H1 (cell line): ENCODE results near the gene STK32A. TPM values are rescaled to one million over a fixed set of nuclear protein-coding genes. Genes with fewer than 3 reads are reported as not detected.

Source experiments
- TAF1 ChIP-seq: IDR thresholded peaks from 2 replicates; pipeline ENCODE4 v1.6.1; 2011; ENCODE audit warnings: mild to moderate bottlenecking, low read depth, low read length
- YY1 ChIP-seq: IDR thresholded peaks from 2 replicates; pipeline ENCODE4 v1.6.1; 2011; ENCODE audit warnings: low read depth, mild to moderate bottlenecking, low read length
- polyA plus RNA-seq, 7 experiments: library from polyadenylated mRNA; depleted of rRNA in 3 of 7; stranded (reverse) in 5 of 7; unstranded in 2 of 7; fragments of >200 nt in 5 of 7; fragments of 200-250 nt in 2 of 7; gene quantifications; 1 replicate in 5 of 7; 2 replicates in 1 of 7; 4 replicates in 1 of 7; pipeline versions ENCODE4 v1.2.1 to v1.2.3, GENCODE V29; 2011 to 2013; ENCODE audit warnings: missing spikeins in 2 of 7, mixed read lengths in 2 of 7
- total RNA-seq: library from RNA; stranded (reverse); fragmentation: NEBNext Ultra II Directional; extraction: Animal tissue kit (Norgen Biotek cat#: 25700); gene quantifications from 2 replicates; pipeline ENCODE4 v1.2.1, GENCODE V29; 2021
- TF ChIP-seq, protein P1 (sequence below), 3 experiments: IDR thresholded peaks; 1 replicate in 2 of 3; 2 replicates in 1 of 3; pipeline versions ENCODE4 v1.5.1 to v1.6.1; 2011; ENCODE audit warnings: low read length in 3 of 3, mild to moderate bottlenecking in 3 of 3, inconsistent platforms in 2 of 3, low read depth in 1 of 3, moderate library complexity in 1 of 3; ENCODE audit not compliant: insufficient read depth in 1 of 3; ENCODE audit errors: control extremely low read depth in 1 of 3

The STK32A gene
- total and polyA plus RNA-seq, 2 of the 8 experiments (the other 6 are each of a cell fraction or from before 2014, with no cell fraction given): 1.3 to 2.5 TPM

DNA sequence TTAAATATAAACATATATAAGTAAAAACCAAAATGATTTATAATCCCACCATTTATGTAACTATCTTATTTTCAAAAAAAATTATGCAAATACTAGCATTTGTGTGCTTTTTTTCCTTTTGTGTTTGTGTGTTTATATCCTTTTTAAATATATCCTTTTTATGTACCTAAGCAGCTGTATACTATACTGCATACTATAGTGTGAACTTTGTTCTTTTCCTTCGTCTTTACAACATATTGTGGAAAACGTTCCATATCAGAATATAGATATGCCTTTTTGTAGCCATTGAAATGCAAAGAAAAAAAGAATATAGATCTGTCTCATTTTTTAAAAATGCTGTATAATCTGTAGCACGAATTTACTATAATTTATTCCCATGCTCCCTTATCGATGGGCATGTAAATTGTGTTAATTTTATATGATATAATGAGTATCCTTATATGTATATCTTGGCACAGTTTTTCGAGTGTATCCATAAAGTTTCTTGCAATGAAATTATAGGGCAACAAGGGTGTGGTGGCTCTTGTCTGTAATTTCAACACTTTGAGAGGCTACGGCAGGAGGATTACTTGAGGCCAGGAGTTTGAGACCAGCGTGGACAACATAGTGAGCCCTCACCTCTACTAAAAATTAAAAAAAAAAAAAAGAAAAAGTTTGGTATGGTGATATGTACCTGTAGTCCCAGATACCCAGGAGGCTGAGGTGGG lies 83.3 kb downstream of the STK32A start (continued):
- TF ChIP-seq, protein P1, sequence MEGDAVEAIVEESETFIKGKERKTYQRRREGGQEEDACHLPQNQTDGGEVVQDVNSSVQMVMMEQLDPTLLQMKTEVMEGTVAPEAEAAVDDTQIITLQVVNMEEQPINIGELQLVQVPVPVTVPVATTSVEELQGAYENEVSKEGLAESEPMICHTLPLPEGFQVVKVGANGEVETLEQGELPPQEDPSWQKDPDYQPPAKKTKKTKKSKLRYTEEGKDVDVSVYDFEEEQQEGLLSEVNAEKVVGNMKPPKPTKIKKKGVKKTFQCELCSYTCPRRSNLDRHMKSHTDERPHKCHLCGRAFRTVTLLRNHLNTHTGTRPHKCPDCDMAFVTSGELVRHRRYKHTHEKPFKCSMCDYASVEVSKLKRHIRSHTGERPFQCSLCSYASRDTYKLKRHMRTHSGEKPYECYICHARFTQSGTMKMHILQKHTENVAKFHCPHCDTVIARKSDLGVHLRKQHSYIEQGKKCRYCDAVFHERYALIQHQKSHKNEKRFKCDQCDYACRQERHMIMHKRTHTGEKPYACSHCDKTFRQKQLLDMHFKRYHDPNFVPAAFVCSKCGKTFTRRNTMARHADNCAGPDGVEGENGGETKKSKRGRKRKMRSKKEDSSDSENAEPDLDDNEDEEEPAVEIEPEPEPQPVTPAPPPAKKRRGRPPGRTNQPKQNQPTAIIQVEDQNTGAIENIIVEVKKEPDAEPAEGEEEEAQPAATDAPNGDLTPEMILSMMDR (IDR thresholded peaks at IDR 0.05; ENCODE audit: control extremely low read depth in 1 of 3, insufficient read depth in 1 of 3, low read depth in 1 of 3, low read length in 3 of 3): no peak
- TF ChIP-seq TAF1: no peak
- TF ChIP-seq YY1: no peak
- TF ChIP-seq, all 59 proteins: peak for 0
